Naive thymus-derived CD4-positive, alpha-beta T cell (primary cell): ENCODE results near the gene DHX40. TPM values are rescaled to one million over a fixed set of nuclear protein-coding genes. Genes with fewer than 3 reads are reported as not detected.

Experiments used
- polyA plus RNA-seq, 2 donors: library from polyadenylated mRNA; unstranded; fragments of 300-500 nt; fragmentation: Illumina TruSeq; gene quantifications; one replicate each; pipeline ENCODE4 v1.2.3, GENCODE V29; 2021
- total RNA-seq, 6 experiments: library from RNA in 5 of 6; stranded (reverse) in 5 of 6; gene quantifications; 1 replicate in 5 of 6; 2 replicates in 1 of 6; pipeline ENCODE4 v1.2.3 and lab custom pipeline; 2021 to 2026

The DHX40 gene
- total and polyA plus RNA-seq, 7 experiments from 2014 or later: 21.3 to 44.9 (median 28.5) TPM

Other genes with a start within 250 kb of the DHX40 start
- 10 to 100 TPM; 10.6 to 52.0 (median 46.8) TPM for gene YPEL2, start 234.0 kb upstream of the DHX40 start, total RNA-seq
- gene YPEL2, start 234.0 kb upstream of the DHX40 start, polyA plus RNA-seq: 10 to 100 TPM; 17.7 to 25.1 TPM
- gene CLTC, start 54.3 kb downstream of the DHX40 start, total RNA-seq: 100 to 1,000 TPM in 1 of 5 experiments, 10 to 100 TPM in 4; 67.1 to 174 (median 88.4) TPM
- gene CLTC, start 54.3 kb downstream of the DHX40 start, polyA plus RNA-seq: 10 to 100 TPM; 31.2 to 48.2 TPM
- gene PTRH2, start 141.8 kb downstream of the DHX40 start, total RNA-seq: 10 to 100 TPM in 3 of 5 experiments, 1 to 10 TPM in 2; 6.1 to 24.1 (median 15.0) TPM
- 10 to 100 TPM; 17.9 to 25.1 TPM for gene PTRH2, start 141.8 kb downstream of the DHX40 start, polyA plus RNA-seq
- gene VMP1, start 142.0 kb downstream of the DHX40 start, total RNA-seq: 100 to 1,000 TPM in 2 of 5 experiments, 10 to 100 TPM in 3; 70.3 to 370 (median 82.5) TPM
- 10 to 100 TPM; 42.0 to 48.4 TPM for gene VMP1, start 142.0 kb downstream of the DHX40 start, polyA plus RNA-seq